IgD-negative memory B cell (primary cell): Measurements from ENCODE around the gene TNFRSF11A. TPM values are rescaled to one million over a fixed set of nuclear protein-coding genes. Genes with fewer than 3 reads are reported as not detected.
A peak's percentile ranks its signal among the peaks of the same experiment; 100 is the strongest.

ENCODE experiments used
- H3K27ac Mint-ChIP-seq, 3 donors: one replicate each; pipeline ENCODE4 v1.8.0; 2020 to 2022; ENCODE audit warnings: mild to moderate bottlenecking in 3 of 3, mixed read lengths in 3 of 3, moderate library complexity in 1 of 3
- H3K27me3 Mint-ChIP-seq: one replicate; pipeline ENCODE4 v1.8.0; 2021; ENCODE audit warnings: mixed read lengths
- H3K36me3 Mint-ChIP-seq: one replicate; pipeline ENCODE4 v1.8.0; 2020; ENCODE audit warnings: mild to moderate bottlenecking, mixed read lengths
- H3K4me1 Mint-ChIP-seq, 3 donors: one replicate each; pipeline ENCODE4 v1.8.0; 2020 to 2022; ENCODE audit warnings: mixed read lengths in 3 of 3, mild to moderate bottlenecking in 1 of 3
- H3K4me3 Mint-ChIP-seq, 4 donors: one replicate each; pipeline ENCODE4 v1.8.0; 2020 to 2022; ENCODE audit warnings: mild to moderate bottlenecking in 4 of 4, mixed read lengths in 4 of 4, moderate library complexity in 3 of 4
- H3K9me3 Mint-ChIP-seq, 3 donors: one replicate each; pipeline ENCODE4 v1.8.0; 2020 to 2021; ENCODE audit warnings: mixed read lengths in 3 of 3, mild to moderate bottlenecking in 1 of 3
- polyA plus RNA-seq: library from polyadenylated mRNA; unstranded; fragments of 300-500 nt; fragmentation: Illumina TruSeq; gene quantifications from one replicate; pipeline ENCODE4 v1.2.3, GENCODE V29; 2021

TNFRSF11A gene
- polyA plus RNA-seq, 1 donor from 2014 or later: not detected

GRCh38 chr18:62301322-62301721 is 23.8 kb upstream of the TNFRSF11A start:
- no peaks in the 10 kb centered on the region for H3K27me3 Mint-ChIP-seq
- peaks cover 8 to 9% (median 8%) of the 10 kb centered on the region in 3 donors for H3K4me1 Mint-ChIP-seq
- no peaks in the 10 kb centered on the region for H3K9me3 Mint-ChIP-seq
- no peak overlapping the region for H3K4me3 Mint-ChIP-seq
- peaks cover 16% of the 10 kb centered on the region for H3K36me3 Mint-ChIP-seq
- H3K27ac Mint-ChIP-seq: no peak overlapping the region

- H3K27ac Mint-ChIP-seq: no peak overlapping the region
Observed at GRCh38 chr18:62312851-62313250, 12.3 kb upstream of the TNFRSF11A start.

GRCh38 chr18:62318228-62319180 is 6.6 kb upstream of the TNFRSF11A start:
- H3K27ac Mint-ChIP-seq: no peak overlapping the region
- no peak overlapping the region for H3K4me3 Mint-ChIP-seq
- H3K9me3 Mint-ChIP-seq: no peaks in the 10 kb centered on the region
- H3K36me3 Mint-ChIP-seq: no peaks in the 10 kb centered on the region
- H3K4me1 Mint-ChIP-seq: peaks cover 0 to 10% (median 3%) of the 10 kb centered on the region in 3 donors
- peaks cover 8% of the 10 kb centered on the region for H3K27me3 Mint-ChIP-seq

More at GRCh38 chr18:62312851-62313250, 12.3 kb upstream of the TNFRSF11A start:
- no peaks in the 10 kb centered on the region for H3K4me1 Mint-ChIP-seq
- H3K27me3 Mint-ChIP-seq: peaks cover 2% of the 10 kb centered on the region
- H3K9me3 Mint-ChIP-seq: no peaks in the 10 kb centered on the region
- H3K36me3 Mint-ChIP-seq: peaks cover 6% of the 10 kb centered on the region
- no peak overlapping the region for H3K4me3 Mint-ChIP-seq

- H3K36me3 Mint-ChIP-seq: peaks cover 2% of the 10 kb centered on the region
- H3K4me3 Mint-ChIP-seq: no peak overlapping the region
- H3K9me3 Mint-ChIP-seq: no peaks in the 10 kb centered on the region
- peaks cover 10 to 25% (median 12%) of the 10 kb centered on the region in 3 donors for H3K4me1 Mint-ChIP-seq
- H3K27ac Mint-ChIP-seq: peak overlapping the region in 1 of 3 donors; percentile 73
- H3K27me3 Mint-ChIP-seq: peaks cover 21% of the 10 kb centered on the region
Observed at GRCh38 chr18:62321201-62321600, 3.9 kb upstream of the TNFRSF11A start.

GRCh38 chr18:62323483-62324180 is 1.5 kb upstream of the TNFRSF11A start:
- Mint-ChIP-seq H3K27ac (peak overlapping the region in 2 of 3 donors; percentile 14 to 68), H3K27me3 (peaks cover 37% of the 10 kb centered on the region)

GRCh38 chr18:62324181-62324828 is 805 bp upstream of the TNFRSF11A start:
- Mint-ChIP-seq H3K27ac (peak overlapping the region in 2 of 3 donors; percentile 14 to 68), H3K4me1 (peaks cover 12 to 27% (median 18%) of the 10 kb centered on the region in 3 donors), H3K27me3 (peaks cover 38% of the 10 kb centered on the region), H3K36me3 (peaks cover 2% of the 10 kb centered on the region), H3K4me3 (peak overlapping the region; percentile 74 to 86 (median 81)), H3K9me3 (no peaks in the 10 kb centered on the region)

More at GRCh38 chr18:62323483-62324180, 1.5 kb upstream of the TNFRSF11A start:
- Mint-ChIP-seq H3K9me3 (no peaks in the 10 kb centered on the region), H3K4me3 (peak overlapping the region in 3 of 4 donors; percentile 77 to 86 (median 85)), H3K36me3 (peaks cover 2% of the 10 kb centered on the region), H3K4me1 (peaks cover 12 to 27% (median 18%) of the 10 kb centered on the region in 3 donors)

GRCh38 chr18:62325806-62326645 is 916 bp downstream of the TNFRSF11A start:
- no peaks in the 10 kb centered on the region for H3K9me3 Mint-ChIP-seq
- H3K4me3 Mint-ChIP-seq: peak overlapping the region; percentile 61 to 88 (median 83)
- peaks cover 16 to 27% (median 18%) of the 10 kb centered on the region in 3 donors for H3K4me1 Mint-ChIP-seq
- peaks cover 53% of the 10 kb centered on the region for H3K27me3 Mint-ChIP-seq
- peaks cover 2% of the 10 kb centered on the region for H3K36me3 Mint-ChIP-seq
- no peak overlapping the region for H3K27ac Mint-ChIP-seq

- Mint-ChIP-seq H3K9me3 (no peaks in the 10 kb centered on the region), H3K4me1 (peaks cover 16 to 23% (median 18%) of the 10 kb centered on the region in 3 donors), H3K4me3 (peak overlapping the region in 3 of 4 donors; percentile 61 to 88 (median 81)), H3K27ac (no peak overlapping the region), H3K36me3 (peaks cover 2% of the 10 kb centered on the region), H3K27me3 (peaks cover 56% of the 10 kb centered on the region)
Observed at GRCh38 chr18:62326646-62327348, 1.7 kb downstream of the TNFRSF11A start.

- H3K4me3 Mint-ChIP-seq: no peak overlapping the region
- no peak overlapping the region for H3K27ac Mint-ChIP-seq
- peaks cover 13 to 18% (median 17%) of the 10 kb centered on the region in 3 donors for H3K4me1 Mint-ChIP-seq
- H3K36me3 Mint-ChIP-seq: peaks cover 2% of the 10 kb centered on the region
- peaks cover 61% of the 10 kb centered on the region for H3K27me3 Mint-ChIP-seq
- H3K9me3 Mint-ChIP-seq: no peaks in the 10 kb centered on the region
Observed at GRCh38 chr18:62327977-62328376, 2.9 kb downstream of the TNFRSF11A start.

GRCh38 chr18:62328586-62329525 is 3.7 kb downstream of the TNFRSF11A start:
- Mint-ChIP-seq H3K36me3 (peaks cover 2% of the 10 kb centered on the region), H3K9me3 (no peaks in the 10 kb centered on the region), H3K27ac (no peak overlapping the region), H3K4me1 (peaks cover 13 to 17% (median 14%) of the 10 kb centered on the region in 3 donors), H3K27me3 (peaks cover 56% of the 10 kb centered on the region), H3K4me3 (no peak overlapping the region)

GRCh38 chr18:62329691-62330454 is 4.8 kb downstream of the TNFRSF11A start:
- H3K27me3 Mint-ChIP-seq: peaks cover 55% of the 10 kb centered on the region
- H3K9me3 Mint-ChIP-seq: no peaks in the 10 kb centered on the region
- H3K4me3 Mint-ChIP-seq: no peak overlapping the region
- H3K36me3 Mint-ChIP-seq: no peaks in the 10 kb centered on the region
- peaks cover 6 to 10% (median 9%) of the 10 kb centered on the region in 3 donors for H3K4me1 Mint-ChIP-seq
- no peak overlapping the region for H3K27ac Mint-ChIP-seq

- Mint-ChIP-seq H3K9me3 (no peaks in the 10 kb centered on the region), H3K27ac (no peak overlapping the region), H3K4me1 (peaks cover 6 to 10% (median 9%) of the 10 kb centered on the region in 3 donors), H3K36me3 (no peaks in the 10 kb centered on the region), H3K4me3 (no peak overlapping the region), H3K27me3 (peaks cover 57% of the 10 kb centered on the region)
Observed at GRCh38 chr18:62330650-62331049, 5.5 kb downstream of the TNFRSF11A start.
